Right lobe of liver (tissue), 4 donors: ENCODE results near the gene IFT27.

Source experiments
- CTCF ChIP-seq, 4 donors: fragments of 200-600 bp in 3 of 4; fragments of 450-650 bp in 1 of 4; IDR thresholded peaks; one replicate each; pipeline versions ENCODE4 v1.5.1 to v1.8.0; 2016 to 2022; ENCODE audit warnings: antibody characterized with exemption in 4 of 4, mild to moderate bottlenecking in 2 of 4
- POLR2A ChIP-seq: fragments of 450-650 bp; IDR thresholded peaks from one replicate; pipeline ENCODE4 v1.6.1; 2017; ENCODE audit warnings: antibody characterized with exemption, mild to moderate bottlenecking
- donor health status: DM: no; HTN: no; CAD: no.
- donor health status: DM: no; HTN: no; CAD: no.
- donor health status: DM: no; HTN: yes; CAD: no.

GRCh38 chr22:36741968-36742367 is 34.0 kb downstream of the IFT27 start:
- no peak for TF ChIP-seq CTCF (IDR thresholded peaks at IDR 0.05)
- no peak for TF ChIP-seq POLR2A
